ENCODE data around the gene SLAMF6.

SLAMF6 gene

DNA sequence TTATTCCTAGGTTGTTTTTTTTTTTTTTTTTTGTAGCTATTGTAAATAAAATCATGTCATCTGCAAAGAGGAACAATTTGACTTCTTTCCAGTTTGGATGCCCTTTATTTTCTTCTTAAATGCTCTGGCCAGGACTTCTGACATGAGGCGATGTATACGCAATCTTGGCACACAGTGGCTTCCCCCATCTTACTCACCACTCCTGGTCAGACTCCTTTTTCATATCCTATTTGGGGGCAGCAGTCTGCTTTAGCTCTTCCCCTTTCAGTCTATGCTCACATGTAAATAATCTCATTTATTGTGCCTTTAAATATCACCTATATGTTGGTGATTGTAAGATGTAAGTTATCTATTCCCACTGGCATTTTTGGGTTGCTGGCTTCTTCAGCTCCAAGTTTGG, 56.1 kb downstream of the SLAMF6 start:
- no peak for DNase-seq (ENCODE audit: low spot score)

- DNase-seq (ENCODE audit: low spot score) = no peak
Observed at GRCh38 chr1:160465123-160465522, 57.9 kb downstream of the SLAMF6 start.

GRCh38 chr1:160460683-160461287, 62.3 kb downstream of the SLAMF6 start:
- DNase-seq (ENCODE audit: low spot score) = no peak

GRCh38 chr1:160460214-160460642, 62.8 kb downstream of the SLAMF6 start:
- DNase-seq (ENCODE audit: low spot score) = no peak

- DNase-seq (ENCODE audit: low spot score) = no peak
Observed at GRCh38 chr1:160459687-160460086, 63.4 kb downstream of the SLAMF6 start.

GRCh38 chr1:160459056-160459455, 64.0 kb downstream of the SLAMF6 start:
- DNase-seq (ENCODE audit: low spot score) = no peak

DNA sequence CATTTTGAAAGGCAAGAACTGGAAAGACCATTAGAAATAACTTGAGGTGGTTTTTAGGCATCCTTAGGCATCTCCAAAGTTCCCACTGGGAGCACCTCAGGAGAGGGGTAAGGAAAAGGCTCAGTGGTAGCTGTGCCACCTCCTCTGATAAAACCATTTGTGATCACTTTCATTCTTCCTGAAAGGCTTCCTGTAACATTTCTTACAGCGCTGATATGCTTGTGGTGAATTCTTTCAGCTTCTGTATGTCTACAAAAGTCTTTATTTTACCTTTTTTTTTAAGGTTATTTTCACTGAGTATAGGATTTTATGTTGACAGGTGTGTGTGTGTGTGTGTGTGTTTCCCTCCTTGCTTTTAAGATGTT, 67.9 kb downstream of the SLAMF6 start:
- no peak for DNase-seq (ENCODE audit: low spot score)

DNA sequence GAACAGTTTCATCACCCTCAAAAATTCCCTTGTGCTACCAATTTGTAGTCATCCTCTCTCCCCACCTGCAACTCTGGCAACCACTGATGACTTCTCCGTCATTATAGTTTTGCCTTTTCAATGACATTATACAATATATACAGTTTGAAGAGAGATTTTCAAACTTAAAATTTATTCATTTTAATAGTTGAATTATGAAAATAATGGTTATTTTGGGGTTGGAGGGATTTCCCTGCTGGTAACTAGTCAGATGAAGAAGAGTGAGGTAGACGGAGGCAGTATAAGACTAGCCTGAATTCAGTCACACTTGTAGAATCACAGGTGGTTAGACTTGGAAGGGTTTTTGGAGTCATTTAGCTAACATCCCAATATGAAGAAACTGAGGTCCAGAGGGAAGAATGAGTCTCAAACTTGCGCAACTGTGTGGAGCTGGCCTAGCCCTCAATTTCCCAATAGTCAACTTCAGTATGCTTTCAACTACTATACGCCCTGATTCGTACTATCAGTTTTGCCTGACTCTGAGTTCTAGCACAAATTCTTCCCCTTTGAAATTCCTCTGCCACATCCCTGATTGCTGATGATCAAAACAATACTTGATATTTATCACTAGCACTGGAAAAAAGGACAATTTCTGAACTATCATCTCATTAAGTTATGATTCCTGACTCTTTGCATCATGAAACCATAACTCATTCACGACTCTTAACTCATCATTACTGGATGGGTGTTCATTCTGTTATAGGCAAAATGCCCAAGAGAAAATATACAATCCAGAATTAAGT, 68.5 kb downstream of the SLAMF6 start:
- no peak for DNase-seq (ENCODE audit: low spot score)

- no peak for DNase-seq (ENCODE audit: low spot score)
Observed at GRCh38 chr1:160453443-160453842, 69.6 kb downstream of the SLAMF6 start.

- DNase-seq (ENCODE audit: low spot score) = no peak
Observed at GRCh38 chr1:160451859-160452232, 71.2 kb downstream of the SLAMF6 start.

DNA sequence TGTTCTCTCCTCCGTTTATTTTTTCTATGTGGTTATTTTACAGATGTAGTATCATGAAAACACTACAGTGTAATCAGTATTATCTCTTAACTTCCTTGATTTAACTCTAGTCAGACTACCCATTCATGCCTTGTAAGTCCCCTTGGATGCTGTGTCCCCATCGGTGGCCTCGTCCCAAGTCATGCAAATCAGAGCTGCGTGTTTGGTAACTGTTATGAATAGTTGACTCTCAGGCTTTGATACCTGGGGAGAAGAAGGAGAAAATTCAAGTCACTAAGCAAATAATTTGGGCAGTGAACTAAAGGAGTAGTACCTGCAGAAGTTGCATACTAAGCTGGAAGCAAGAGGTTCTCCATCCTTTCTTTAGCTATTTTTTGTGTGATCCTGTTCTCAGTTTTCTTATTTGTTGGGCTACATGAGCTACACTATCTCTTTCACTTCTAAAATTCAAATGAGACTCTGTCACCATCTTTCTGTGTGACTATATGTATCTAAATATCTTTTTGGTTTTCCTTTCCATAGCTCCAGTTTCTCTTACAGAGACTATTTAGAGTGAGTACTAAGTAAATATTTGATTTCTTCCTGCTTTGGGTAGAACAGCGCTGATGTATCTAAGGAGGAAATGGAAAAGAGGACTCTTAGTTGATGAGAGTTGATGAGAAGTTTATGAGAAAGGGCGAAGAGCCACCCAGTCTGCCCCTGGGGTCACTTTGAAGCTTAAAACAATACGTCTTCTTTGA, 71.8 kb downstream of the SLAMF6 start:
- no peak for DNase-seq (ENCODE audit: low spot score)

DNA sequence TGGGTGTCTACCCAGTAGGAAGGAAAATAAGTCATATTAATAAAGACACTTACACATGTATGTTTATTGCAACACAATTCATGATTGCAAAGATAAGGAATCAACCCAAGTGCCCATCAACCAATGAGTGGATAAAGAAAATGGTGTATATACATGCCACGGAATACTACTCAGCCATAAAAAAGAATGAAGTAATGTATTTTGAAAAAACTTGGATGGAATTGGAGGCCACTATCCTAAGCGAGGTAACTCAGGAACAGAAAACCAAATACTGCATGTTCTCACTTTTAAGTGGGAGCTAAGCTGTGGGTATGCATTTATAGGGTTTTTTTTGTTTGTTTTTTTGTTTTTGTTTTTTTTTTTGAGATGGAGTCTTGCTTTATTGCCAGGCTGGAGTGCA, 73.6 kb downstream of the SLAMF6 start:
- no peak for DNase-seq (ENCODE audit: low spot score)

- DNase-seq (ENCODE audit: low spot score) = no peak
Observed at GRCh38 chr1:160446945-160447600, 76.0 kb downstream of the SLAMF6 start.

- no peak for DNase-seq (ENCODE audit: low spot score)
Observed at GRCh38 chr1:160439718-160440117, 83.3 kb downstream of the SLAMF6 start.

- no peak for DNase-seq (ENCODE audit: low spot score)
Observed at GRCh38 chr1:160438935-160439334, 84.1 kb downstream of the SLAMF6 start.

GRCh38 chr1:160438317-160438918, 84.6 kb downstream of the SLAMF6 start:
- DNase-seq (ENCODE audit: low spot score) = no peak

DNA sequence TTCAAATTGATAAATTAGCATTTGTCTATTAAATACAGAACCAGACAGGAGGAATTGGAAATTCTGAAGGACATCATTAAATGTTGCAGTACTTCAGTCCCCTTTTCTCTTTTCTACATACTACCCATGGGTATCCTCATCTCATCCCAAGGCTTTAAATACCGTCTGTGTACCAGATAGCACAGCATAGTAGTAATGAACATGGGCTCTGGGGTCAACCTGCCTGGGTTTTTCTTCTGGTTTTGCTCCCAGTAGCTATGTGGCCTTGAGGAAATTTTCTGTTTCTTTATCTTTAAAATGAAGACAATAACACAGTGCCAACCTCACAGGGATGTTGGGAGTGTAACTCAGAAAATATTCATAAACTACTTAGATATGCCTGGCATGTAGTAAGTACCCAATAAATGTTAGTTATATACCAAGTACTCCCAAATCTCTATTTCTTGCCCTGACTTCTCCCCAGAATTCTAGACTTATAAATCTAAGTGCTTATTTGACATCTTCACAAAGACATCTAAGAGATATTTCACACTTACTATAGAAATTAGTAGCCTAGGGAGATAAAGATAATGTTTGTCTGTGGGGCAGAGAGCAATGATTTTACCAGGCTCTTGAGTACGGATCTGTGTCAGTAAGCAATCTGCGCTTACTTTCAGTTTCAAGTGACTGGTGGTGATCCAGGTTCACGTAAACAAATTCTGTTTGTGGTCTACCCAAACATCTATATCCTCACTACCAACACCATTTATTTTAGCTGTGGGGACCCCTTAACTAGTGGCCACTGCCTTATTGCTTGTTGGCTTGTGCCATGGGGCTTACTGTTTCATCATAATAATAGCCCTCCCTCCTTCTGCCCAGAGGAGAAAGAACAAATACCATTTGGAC, 85.4 kb downstream of the SLAMF6 start:
- DNase-seq (ENCODE audit: low spot score) = no peak

DNA sequence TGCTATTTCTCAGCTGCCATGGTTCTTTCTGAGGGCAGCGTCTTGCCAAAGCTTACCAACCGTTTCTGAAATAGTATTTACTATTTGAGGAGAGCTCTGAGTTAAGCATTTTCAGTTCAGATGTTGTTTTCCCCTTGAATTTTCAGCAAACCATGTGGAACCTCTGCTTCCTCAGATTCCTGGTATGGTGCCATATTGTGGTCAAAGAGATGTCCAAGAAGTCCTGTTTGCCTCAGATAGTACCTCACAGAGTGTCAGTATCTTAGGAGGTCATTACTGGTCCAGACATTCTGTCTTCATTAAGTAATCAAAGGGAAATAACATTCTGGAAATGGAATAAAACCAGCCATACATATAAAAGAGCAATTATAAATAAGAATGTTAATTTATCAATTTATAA, 86.1 kb downstream of the SLAMF6 start:
- DNase-seq (ENCODE audit: low spot score) = no peak
